ENCODE data around the gene ZNF516. TPM values are rescaled to one million over a fixed set of nuclear protein-coding genes. Genes with fewer than 3 reads are reported as not detected.
A peak's percentile ranks its signal among the peaks of the same experiment; 100 is the strongest.

ZNF516 gene
- total and polyA plus RNA-seq, 2 experiments from 2014 or later = 17.0 to 78.6 TPM

GRCh38 chr18:76488190-76488589 lies 6.9 kb downstream of the ZNF516 start:
- Histone ChIP-seq H3K27ac (no peak overlapping the region), H3K4me3 (no peak overlapping the region), H3K9me3 (ENCODE audit: low read depth) (no peaks in the 10 kb centered on the region), H3K4me1 (ENCODE audit: low read depth) (peaks cover 18% of the 10 kb centered on the region), H3K27me3 (no peaks in the 10 kb centered on the region), H3K36me3 (no peaks in the 10 kb centered on the region)
- DNase-seq (ENCODE audit: low read depth in 1 of 2, low spot score in 1 of 2) = peak in 1 of 2 donors; percentile 87
- TF ChIP-seq, protein P1, sequence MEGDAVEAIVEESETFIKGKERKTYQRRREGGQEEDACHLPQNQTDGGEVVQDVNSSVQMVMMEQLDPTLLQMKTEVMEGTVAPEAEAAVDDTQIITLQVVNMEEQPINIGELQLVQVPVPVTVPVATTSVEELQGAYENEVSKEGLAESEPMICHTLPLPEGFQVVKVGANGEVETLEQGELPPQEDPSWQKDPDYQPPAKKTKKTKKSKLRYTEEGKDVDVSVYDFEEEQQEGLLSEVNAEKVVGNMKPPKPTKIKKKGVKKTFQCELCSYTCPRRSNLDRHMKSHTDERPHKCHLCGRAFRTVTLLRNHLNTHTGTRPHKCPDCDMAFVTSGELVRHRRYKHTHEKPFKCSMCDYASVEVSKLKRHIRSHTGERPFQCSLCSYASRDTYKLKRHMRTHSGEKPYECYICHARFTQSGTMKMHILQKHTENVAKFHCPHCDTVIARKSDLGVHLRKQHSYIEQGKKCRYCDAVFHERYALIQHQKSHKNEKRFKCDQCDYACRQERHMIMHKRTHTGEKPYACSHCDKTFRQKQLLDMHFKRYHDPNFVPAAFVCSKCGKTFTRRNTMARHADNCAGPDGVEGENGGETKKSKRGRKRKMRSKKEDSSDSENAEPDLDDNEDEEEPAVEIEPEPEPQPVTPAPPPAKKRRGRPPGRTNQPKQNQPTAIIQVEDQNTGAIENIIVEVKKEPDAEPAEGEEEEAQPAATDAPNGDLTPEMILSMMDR (IDR thresholded peaks at IDR 0.05; ENCODE audit: low read depth, low read length) = no peak

GRCh38 chr18:76487782-76488181 lies 7.3 kb downstream of the ZNF516 start:
- Histone ChIP-seq H3K4me3 (no peak overlapping the region), H3K4me1 (ENCODE audit: low read depth) (peaks cover 18% of the 10 kb centered on the region), H3K27me3 (no peaks in the 10 kb centered on the region), H3K27ac (no peak overlapping the region), H3K36me3 (no peaks in the 10 kb centered on the region), H3K9me3 (ENCODE audit: low read depth) (no peaks in the 10 kb centered on the region)
- TF ChIP-seq, protein P1 (IDR thresholded peaks at IDR 0.05; ENCODE audit: low read depth, low read length) = no peak
- DNase-seq (ENCODE audit: low read depth in 1 of 2, low spot score in 1 of 2) = no peak

GRCh38 chr18:76487070-76487469 lies 8.0 kb downstream of the ZNF516 start:
- Histone ChIP-seq H3K27ac (no peak overlapping the region), H3K9me3 (ENCODE audit: low read depth) (no peaks in the 10 kb centered on the region), H3K4me1 (ENCODE audit: low read depth) (peaks cover 18% of the 10 kb centered on the region), H3K27me3 (no peaks in the 10 kb centered on the region), H3K36me3 (no peaks in the 10 kb centered on the region), H3K4me3 (no peak overlapping the region)
- TF ChIP-seq, protein P1 (IDR thresholded peaks at IDR 0.05; ENCODE audit: low read depth, low read length) = no peak
- peak in 1 of 2 donors; percentile 54 for DNase-seq (ENCODE audit: low read depth in 1 of 2, low spot score in 1 of 2)

DNA sequence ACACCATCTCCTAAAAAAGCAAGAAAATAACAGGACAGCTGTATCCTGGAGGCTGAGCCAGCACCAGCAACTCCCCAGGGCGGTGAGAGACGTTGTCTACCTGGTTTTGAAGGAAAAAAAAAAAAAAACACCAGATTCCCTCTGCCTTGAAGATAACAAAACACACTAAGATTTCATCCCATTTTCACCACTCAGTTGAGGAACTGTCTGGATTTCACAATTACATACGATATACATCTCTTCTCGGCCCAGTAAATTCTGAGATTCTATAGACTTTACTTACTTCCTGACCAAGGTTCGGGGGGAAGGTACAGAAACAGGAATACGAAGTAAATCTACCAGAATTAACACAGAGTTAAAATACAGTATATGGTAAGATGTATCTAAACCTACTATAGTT lies 8.5 kb downstream of the ZNF516 start:
- TF ChIP-seq, protein P1 (IDR thresholded peaks at IDR 0.05; ENCODE audit: low read depth, low read length) = no peak
- no peaks in the 10 kb centered on the region for H3K36me3 ChIP-seq
- H3K27ac ChIP-seq = no peak overlapping the region
- no peaks in the 10 kb centered on the region for H3K9me3 ChIP-seq (ENCODE audit: low read depth)
- DNase-seq (ENCODE audit: low read depth in 1 of 2, low spot score in 1 of 2) = no peak
- H3K4me3 ChIP-seq = no peak overlapping the region
- no peaks in the 10 kb centered on the region for H3K27me3 ChIP-seq
- peaks cover 18% of the 10 kb centered on the region for H3K4me1 ChIP-seq (ENCODE audit: low read depth)

DNA sequence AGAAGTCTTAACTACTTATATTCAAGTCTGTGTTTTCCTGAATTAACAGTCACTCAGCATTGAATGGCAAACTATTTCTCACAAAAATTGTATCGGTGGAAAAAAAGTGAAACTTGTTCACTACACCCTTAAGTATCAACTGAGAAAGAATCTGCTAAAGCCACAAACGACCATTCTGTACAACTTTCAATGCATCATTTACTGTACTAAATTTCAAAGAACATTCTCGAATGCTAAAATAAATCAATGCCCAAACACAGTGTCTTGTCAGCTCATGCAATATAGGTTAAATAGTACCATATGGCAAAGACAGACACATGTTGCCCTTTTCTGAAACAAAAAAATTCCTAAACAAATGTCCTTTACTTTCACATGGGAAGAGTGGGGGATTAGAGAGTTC lies 9.0 kb downstream of the ZNF516 start:
- no peak for DNase-seq (ENCODE audit: low read depth in 1 of 2, low spot score in 1 of 2)
- no peak overlapping the region for H3K27ac ChIP-seq
- H3K4me1 ChIP-seq (ENCODE audit: low read depth) = peaks cover 18% of the 10 kb centered on the region
- no peak overlapping the region for H3K4me3 ChIP-seq
- no peaks in the 10 kb centered on the region for H3K27me3 ChIP-seq
- TF ChIP-seq, protein P1 (IDR thresholded peaks at IDR 0.05; ENCODE audit: low read depth, low read length) = no peak
- H3K9me3 ChIP-seq (ENCODE audit: low read depth) = no peaks in the 10 kb centered on the region
- H3K36me3 ChIP-seq = no peaks in the 10 kb centered on the region
